GM12873 (cell line): ENCODE measurements around the gene TMEM120B.

ENCODE experiments used
- CTCF ChIP-seq: IDR thresholded peaks from 2 replicates; pipeline ENCODE4 v1.5.1; 2012; ENCODE audit warnings: low read depth, mild to moderate bottlenecking, moderate library complexity, low read length, control low read depth; ENCODE audit not compliant: insufficient read depth; ENCODE audit errors: missing control alignments

Gene TMEM120B

GRCh38 chr12:121754836-121755235 is 42.3 kb downstream of the TMEM120B start:
- TF ChIP-seq CTCF: no peak

- TF ChIP-seq CTCF: no peak
Measured at GRCh38 chr12:121755591-121755990, 43.0 kb downstream of the TMEM120B start.

- TF ChIP-seq CTCF: no peak
Measured at GRCh38 chr12:121762269-121762668, 49.7 kb downstream of the TMEM120B start.

GRCh38 chr12:121764808-121765207 is 52.3 kb downstream of the TMEM120B start:
- TF ChIP-seq CTCF: no peak

GRCh38 chr12:121765573-121765972 is 53.0 kb downstream of the TMEM120B start:
- no peak for TF ChIP-seq CTCF

GRCh38 chr12:121766290-121767039 is 53.9 kb downstream of the TMEM120B start:
- no peak for TF ChIP-seq CTCF

GRCh38 chr12:121767525-121768016 is 55.0 kb downstream of the TMEM120B start:
- TF ChIP-seq CTCF: no peak
